ENCODE measurements around the gene MRRF.

DNA sequence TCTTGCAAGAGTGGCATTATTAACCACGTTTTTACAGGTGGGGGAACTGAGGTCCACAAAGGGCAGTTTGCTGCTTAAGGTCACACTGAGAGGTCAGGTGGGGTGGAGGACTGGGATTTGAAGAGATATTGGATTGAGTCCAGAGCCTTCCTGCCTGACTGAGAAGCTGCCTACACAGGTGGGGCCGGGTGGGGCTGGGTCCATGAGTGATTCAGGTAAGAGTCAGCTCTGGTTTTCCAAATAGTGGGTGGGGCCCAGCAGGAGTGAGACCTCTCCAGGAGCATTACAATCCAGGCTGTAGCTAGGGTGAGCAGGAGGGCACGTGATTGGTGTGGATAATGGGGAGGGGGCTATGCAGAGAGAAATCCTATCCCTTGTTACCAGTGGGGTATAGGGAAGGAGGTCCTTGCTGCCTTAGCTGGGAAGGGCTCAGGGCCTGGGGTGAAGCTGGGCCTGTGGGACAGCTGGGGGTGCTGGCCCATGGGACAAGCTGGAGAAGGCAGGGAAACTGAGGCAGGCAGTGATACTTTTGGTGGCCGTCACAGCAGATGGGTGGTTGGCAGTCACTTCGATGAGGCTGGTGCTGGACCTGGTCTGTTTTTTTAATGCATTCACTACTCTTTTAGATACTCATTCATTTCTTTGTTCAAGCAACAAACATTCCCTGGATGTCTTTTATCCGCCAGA, 103.2 kb downstream of the MRRF start:
- TF ChIP-seq YY1 (IDR thresholded peaks at IDR 0.05; ENCODE audit: insufficient read depth, insufficient read length) (no peak), ZNF274 (IDR thresholded peaks at IDR 0.05; ENCODE audit: low read depth, low read length) (no peak)
